Nephron progenitor cell (in vitro differentiated cells): ENCODE results near the gene ACAP2.

ENCODE experiments used
- DNase-seq: peaks from one replicate; pipeline ENCODE4 v3.0.0; 2021
- H3K27ac Mint-ChIP-seq: 2 replicates; pipeline ENCODE4 v1.8.0; 2021; ENCODE audit warnings: mild to moderate bottlenecking, moderate library complexity, mixed read lengths
- H3K27me3 Mint-ChIP-seq: 2 replicates; pipeline ENCODE4 v1.8.0; 2021; ENCODE audit warnings: mild to moderate bottlenecking, low read depth, mixed read lengths; ENCODE audit not compliant: poor library complexity
- H3K36me3 Mint-ChIP-seq: 2 replicates; pipeline ENCODE4 v1.8.0; 2021; ENCODE audit warnings: low read depth, mixed read lengths
- H3K4me1 Mint-ChIP-seq: 2 replicates; pipeline ENCODE4 v1.8.0; 2021; ENCODE audit warnings: mixed read lengths
- H3K4me3 Mint-ChIP-seq: 2 replicates; pipeline ENCODE4 v1.8.0; 2021; ENCODE audit warnings: mild to moderate bottlenecking, moderate library complexity, mixed read lengths
- H3K9me3 Mint-ChIP-seq: 2 replicates; pipeline ENCODE4 v1.8.0; 2021; ENCODE audit warnings: mild to moderate bottlenecking, moderate library complexity, mixed read lengths
- CTCF ChIP-seq: fragments of 200-600 bp; sonication (generic); IDR thresholded peaks from 2 replicates; pipeline ENCODE4 v1.5.0; 2021; ENCODE audit warnings: antibody characterized with exemption

Gene ACAP2

GRCh38 chr3:195254454-195255175 is 188.2 kb downstream of the ACAP2 start:
- no peak for DNase-seq
- H3K36me3 Mint-ChIP-seq, result peaks cover 8% of the 10 kb centered on the region
- no peaks in the 10 kb centered on the region for H3K9me3 Mint-ChIP-seq
- peaks cover 3% of the 10 kb centered on the region for H3K27me3 Mint-ChIP-seq
- peaks cover 86% of the 10 kb centered on the region for H3K4me1 Mint-ChIP-seq
- peak overlapping the region; percentile 44 for H3K4me3 Mint-ChIP-seq
- TF ChIP-seq CTCF, result no peak
- peak overlapping the region; percentile 99 for H3K27ac Mint-ChIP-seq

- H3K9me3 Mint-ChIP-seq, result no peaks in the 10 kb centered on the region
- H3K27me3 Mint-ChIP-seq, result peaks cover 3% of the 10 kb centered on the region
Measured at GRCh38 chr3:195253923-195254432, 188.8 kb downstream of the ACAP2 start.

GRCh38 chr3:195251336-195252065 is 191.3 kb downstream of the ACAP2 start:
- TF ChIP-seq CTCF, result no peak
- peaks cover 97% of the 10 kb centered on the region for H3K4me1 Mint-ChIP-seq
- peaks cover 38% of the 10 kb centered on the region for H3K36me3 Mint-ChIP-seq
- peak overlapping the region; percentile 81 for H3K27ac Mint-ChIP-seq
- peaks cover 15% of the 10 kb centered on the region for H3K9me3 Mint-ChIP-seq
- H3K4me3 Mint-ChIP-seq, result peak overlapping the region; percentile 69
- H3K27me3 Mint-ChIP-seq, result peaks cover 3% of the 10 kb centered on the region
- DNase-seq, result no peak

More at GRCh38 chr3:195253923-195254432, 188.8 kb downstream of the ACAP2 start:
- H3K27ac Mint-ChIP-seq, result peak overlapping the region; percentile 99
- H3K4me1 Mint-ChIP-seq, result peaks cover 92% of the 10 kb centered on the region
- TF ChIP-seq CTCF, result no peak
- DNase-seq, result peak; percentile 46
- peaks cover 14% of the 10 kb centered on the region for H3K36me3 Mint-ChIP-seq
- H3K4me3 Mint-ChIP-seq, result no peak overlapping the region

- peak overlapping the region; percentile 63 for H3K4me3 Mint-ChIP-seq
- H3K36me3 Mint-ChIP-seq, result peaks cover 46% of the 10 kb centered on the region
- H3K27ac Mint-ChIP-seq, result peak overlapping the region; percentile 86
- TF ChIP-seq CTCF, result no peak
- H3K27me3 Mint-ChIP-seq, result peaks cover 3% of the 10 kb centered on the region
- H3K4me1 Mint-ChIP-seq, result peaks cover 97% of the 10 kb centered on the region
- H3K9me3 Mint-ChIP-seq, result peaks cover 15% of the 10 kb centered on the region
- DNase-seq, result no peak
Measured at GRCh38 chr3:195250473-195251251, 192.2 kb downstream of the ACAP2 start.

GRCh38 chr3:195249858-195250464 is 192.9 kb downstream of the ACAP2 start:
- peaks cover 94% of the 10 kb centered on the region for H3K4me1 Mint-ChIP-seq
- no peak for DNase-seq
- peaks cover 2% of the 10 kb centered on the region for H3K27me3 Mint-ChIP-seq
- peak overlapping the region; percentile 80 for H3K27ac Mint-ChIP-seq
- no peak for TF ChIP-seq CTCF
- peaks cover 50% of the 10 kb centered on the region for H3K36me3 Mint-ChIP-seq
- H3K4me3 Mint-ChIP-seq, result peak overlapping the region; percentile 25
- peaks cover 15% of the 10 kb centered on the region for H3K9me3 Mint-ChIP-seq
